ENCODE data around the gene SPINK14.

Gene SPINK14

DNA sequence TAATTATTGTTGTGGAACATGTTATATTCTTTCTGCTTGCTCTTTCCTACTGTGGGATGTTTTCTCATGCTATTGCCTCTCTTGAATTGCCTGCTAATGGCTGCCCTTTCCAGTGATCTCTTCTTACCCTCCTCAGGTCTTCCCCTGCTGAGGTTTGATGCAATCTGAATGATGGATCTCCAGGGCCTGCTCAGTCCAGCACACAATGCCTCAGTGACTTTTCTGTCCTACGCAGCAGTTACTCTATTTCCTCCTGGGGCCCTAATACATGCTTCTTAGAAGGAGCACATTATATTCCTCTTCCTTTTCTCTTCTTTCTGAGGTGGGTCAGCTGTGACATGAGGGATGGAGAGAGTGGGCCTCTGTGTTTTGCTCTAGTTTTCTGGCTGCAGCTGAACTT is at the start of gene SPINK14:
TSS of gene SPINK14 (plus strand) at position 301 of the 400 bp plus-strand sequence. CDS start 1,187 bp downstream, outside the sequence.
- FAIRE-seq (no peak), DNase-seq (ENCODE audit: low spot score) (no peak)

DNA sequence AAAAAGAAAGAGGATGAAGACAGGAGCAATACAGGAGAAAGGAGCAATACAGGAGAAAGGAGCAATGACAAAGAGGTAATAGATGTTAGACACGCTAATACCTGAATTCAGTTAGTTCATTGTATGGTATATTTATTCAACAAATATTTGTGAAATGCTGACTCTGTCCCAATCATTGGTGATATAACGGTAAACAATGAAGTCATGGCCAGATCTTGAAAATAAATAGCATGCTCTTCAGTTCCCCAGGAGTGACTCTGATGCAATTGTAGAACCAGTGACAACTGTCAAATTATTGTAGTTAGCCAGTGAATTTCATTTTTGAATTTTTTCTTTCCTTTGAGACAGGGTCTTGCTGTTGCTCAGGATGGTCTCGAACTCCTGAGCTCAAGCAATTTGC is 48.0 kb upstream of the SPINK14 start:
- FAIRE-seq: no peak
- no peak for DNase-seq (ENCODE audit: low spot score)

- DNase-seq (ENCODE audit: low spot score) (no peak), FAIRE-seq (no peak)
Measured at GRCh38 chr5:148125641-148126040, 42.7 kb upstream of the SPINK14 start.

- FAIRE-seq (no peak), DNase-seq (ENCODE audit: low spot score) (no peak)
Measured at GRCh38 chr5:148135091-148136048, 33.0 kb upstream of the SPINK14 start.

GRCh38 chr5:148140846-148141245 is 27.5 kb upstream of the SPINK14 start:
- FAIRE-seq: no peak
- DNase-seq (ENCODE audit: low spot score): no peak

- no peak for DNase-seq (ENCODE audit: low spot score)
- no peak for FAIRE-seq
Measured at GRCh38 chr5:148141645-148142044, 26.7 kb upstream of the SPINK14 start.

- DNase-seq (ENCODE audit: low spot score) (no peak), FAIRE-seq (no peak)
Measured at GRCh38 chr5:148145916-148146315, 22.4 kb upstream of the SPINK14 start.

DNA sequence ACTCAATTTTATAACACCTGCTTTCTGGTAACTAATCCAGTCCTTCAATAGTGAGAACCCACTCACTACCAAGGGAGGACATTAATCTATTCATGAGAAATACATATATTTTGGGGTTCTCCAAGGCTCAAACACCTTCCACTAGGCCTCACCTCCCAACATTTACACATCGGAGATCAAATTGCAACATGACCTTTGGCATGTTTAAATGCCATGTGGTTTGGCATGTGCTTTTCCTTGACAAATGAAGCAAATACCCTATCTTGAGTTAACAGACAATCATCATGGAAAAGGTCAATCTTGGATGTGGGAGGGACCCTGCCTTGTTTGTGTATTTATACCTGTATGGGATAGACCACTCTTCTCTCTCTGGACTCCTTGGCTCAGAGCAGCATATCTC is 21.9 kb upstream of the SPINK14 start:
- FAIRE-seq: no peak

DNA sequence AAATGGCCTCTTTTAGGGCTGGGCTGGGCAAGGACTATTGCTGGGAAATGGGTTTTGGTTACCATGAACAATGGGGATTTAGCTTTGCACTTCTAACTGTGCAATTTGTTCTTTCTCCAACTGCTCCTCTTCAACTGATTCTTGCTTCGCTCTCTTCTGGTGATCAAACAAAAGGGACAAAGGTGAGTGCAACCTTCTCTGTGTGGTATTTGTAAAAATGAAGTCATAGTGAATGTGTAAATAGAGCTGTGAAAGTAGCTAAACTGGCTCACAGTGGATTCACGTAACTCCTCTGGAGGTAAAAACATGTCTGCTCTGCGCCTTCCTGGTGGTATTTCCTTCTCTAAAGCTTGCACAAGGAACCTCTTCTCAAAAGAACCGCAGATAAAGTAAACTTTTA is 20.9 kb upstream of the SPINK14 start:
- FAIRE-seq (no peak), DNase-seq (ENCODE audit: low spot score) (no peak)

More for the DNA sequence above, 21.9 kb upstream of the SPINK14 start:
- DNase-seq (ENCODE audit: low spot score): no peak

- DNase-seq (ENCODE audit: low spot score) (no peak), FAIRE-seq (no peak)
Measured at GRCh38 chr5:148151872-148152271, 16.5 kb upstream of the SPINK14 start.

- FAIRE-seq (no peak), DNase-seq (ENCODE audit: low spot score) (no peak)
Measured at GRCh38 chr5:148152781-148153180, 15.6 kb upstream of the SPINK14 start.

DNA sequence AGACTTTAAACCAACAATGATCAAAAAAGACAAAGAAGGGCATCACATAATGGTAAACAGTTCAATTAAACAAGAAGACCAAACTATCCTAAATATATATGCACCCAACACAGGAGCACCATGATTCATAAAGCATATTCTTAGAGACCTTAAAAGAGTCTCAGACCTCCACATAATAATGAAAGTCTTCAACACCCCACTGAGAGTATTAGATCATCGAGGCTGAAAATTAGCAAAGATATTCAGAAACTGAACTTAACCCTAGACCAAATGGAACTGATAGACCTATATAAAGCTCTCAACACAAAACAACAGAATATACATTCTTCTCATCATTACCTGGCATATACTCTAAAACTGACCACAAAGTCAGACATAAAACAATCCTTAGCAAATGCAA is 11.7 kb upstream of the SPINK14 start:
- no peak for FAIRE-seq
- DNase-seq (ENCODE audit: low spot score): no peak

GRCh38 chr5:148162038-148162437 is 6.3 kb upstream of the SPINK14 start:
- no peak for FAIRE-seq
- DNase-seq (ENCODE audit: low spot score): no peak

DNA sequence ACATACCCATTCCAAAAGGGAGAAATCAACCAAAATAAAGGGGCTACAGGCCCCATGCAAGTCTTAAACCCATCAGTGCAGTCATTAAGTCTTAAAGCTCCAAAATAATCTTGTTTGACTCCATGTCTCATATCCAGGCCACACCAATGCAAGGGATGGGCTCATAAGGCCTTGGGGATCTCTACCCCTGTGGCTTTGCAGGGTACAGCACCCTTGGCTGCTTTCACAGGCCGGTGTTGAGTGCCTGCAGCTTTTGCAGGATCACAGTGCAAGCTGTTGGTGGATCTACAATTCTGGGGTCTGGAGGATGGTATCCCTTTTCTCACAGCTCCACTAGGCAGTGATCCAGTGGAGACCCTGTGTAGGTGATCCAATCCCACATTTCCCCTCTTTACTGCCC is 5.0 kb upstream of the SPINK14 start:
- DNase-seq (ENCODE audit: low spot score) (no peak), FAIRE-seq (no peak)

- DNase-seq (ENCODE audit: low spot score): no peak
- FAIRE-seq: no peak
Measured at GRCh38 chr5:148166550-148167283, 1.6 kb upstream of the SPINK14 start.

GRCh38 chr5:148172377-148172776 is 4.0 kb downstream of the SPINK14 start:
- DNase-seq (ENCODE audit: low spot score): no peak
- no peak for FAIRE-seq

- no peak for FAIRE-seq
- no peak for DNase-seq (ENCODE audit: low spot score)
Measured at GRCh38 chr5:148176480-148176879, 8.1 kb downstream of the SPINK14 start.

GRCh38 chr5:148177207-148177606 is 8.9 kb downstream of the SPINK14 start:
- FAIRE-seq (no peak), DNase-seq (ENCODE audit: low spot score) (no peak)

DNA sequence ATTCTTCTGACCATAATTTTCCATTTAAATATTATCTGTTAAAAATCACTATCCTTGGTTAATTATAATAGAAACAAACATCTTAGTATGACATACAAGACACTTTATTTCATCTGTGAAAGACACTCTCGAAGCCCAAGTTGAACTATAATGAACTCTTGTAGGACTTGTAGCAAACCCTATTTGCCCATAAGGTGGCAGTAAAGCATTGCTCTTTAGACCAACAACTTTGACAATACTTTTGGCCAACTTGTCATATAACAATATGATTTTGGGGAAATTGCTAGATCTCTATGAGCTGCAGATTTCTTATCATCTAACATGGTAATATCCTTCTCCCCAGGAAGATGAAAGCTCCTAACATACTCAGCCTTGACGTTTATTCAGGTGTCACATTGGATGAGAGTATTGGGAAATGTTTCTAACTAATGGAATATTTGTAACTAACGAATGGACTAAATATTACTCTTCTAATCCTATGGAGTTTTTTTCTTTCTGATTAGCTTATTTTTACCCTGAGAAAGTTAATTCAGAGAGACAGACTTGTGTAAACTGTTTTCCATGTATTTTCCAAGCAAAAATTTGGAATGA is 11.0 kb downstream of the SPINK14 start:
- peak; percentile 29 for DNase-seq (ENCODE audit: low spot score)
- peak; percentile 74 for FAIRE-seq

GRCh38 chr5:148186248-148187003 is 18.1 kb downstream of the SPINK14 start:
- DNase-seq (ENCODE audit: low spot score) (no peak), FAIRE-seq (no peak)

DNA sequence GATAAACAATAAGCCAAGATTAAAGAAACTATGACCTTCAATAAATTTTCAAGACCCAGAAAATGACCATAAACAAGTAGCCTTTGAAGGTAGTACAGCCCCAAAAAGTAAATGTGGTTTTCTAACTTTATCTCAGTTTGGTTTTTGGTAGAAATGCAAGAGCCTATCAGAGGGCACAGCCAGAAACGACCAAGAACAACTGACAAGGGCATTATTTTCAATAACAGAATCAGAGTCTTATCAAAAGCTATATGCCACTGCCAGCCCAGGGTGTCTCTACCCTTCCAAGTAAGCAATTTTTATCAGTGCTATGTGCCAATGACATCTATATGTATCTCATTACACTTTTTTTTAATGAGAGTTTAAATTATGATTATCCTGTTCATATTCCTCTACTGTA is 22.7 kb downstream of the SPINK14 start:
- no peak for FAIRE-seq
- no peak for DNase-seq (ENCODE audit: low spot score)
